ENCODE results near the gene ZCCHC3.
"Not testable (repeated sequence)": the region's sequence is repeated elsewhere in the genome, so short reads cannot be mapped to it uniquely, and the experiment has no call there.

ZCCHC3 gene

GRCh38 chr20:330233-331149 is 33.1 kb downstream of the ZCCHC3 start:
- DNase-seq (ENCODE audit: extremely low read depth, insufficient read length), result no peak
- peak; percentile 91 for TF ChIP-seq CTCF (IDR thresholded peaks at IDR 0.05; ENCODE audit: insufficient read depth, low read length, poor library complexity, severe bottlenecking)

DNA sequence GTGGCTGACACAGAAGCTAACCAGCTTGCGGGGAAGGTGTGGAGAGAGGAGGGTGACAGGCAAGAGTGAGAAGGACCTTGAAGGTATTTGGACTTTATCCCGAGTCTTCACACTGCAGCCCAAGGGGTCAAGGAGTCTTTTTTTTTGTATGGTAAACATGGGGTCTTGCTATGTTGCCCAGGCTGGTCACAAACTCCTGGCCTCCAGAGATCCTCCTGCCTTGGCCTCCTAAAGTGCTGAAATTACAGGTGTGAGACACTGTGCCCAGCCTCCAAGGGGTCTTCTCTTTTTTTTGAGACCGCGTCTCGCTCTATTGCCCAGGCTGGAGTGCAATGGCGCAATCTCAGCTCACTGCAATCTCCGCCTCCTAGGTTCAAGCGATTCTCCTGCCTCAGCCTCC is 37.2 kb downstream of the ZCCHC3 start:
- DNase-seq (ENCODE audit: extremely low read depth, insufficient read length), result no peak
- TF ChIP-seq CTCF (IDR thresholded peaks at IDR 0.05; ENCODE audit: insufficient read depth, low read length, poor library complexity, severe bottlenecking), result no peak
- H3K36me3 ChIP-seq (ENCODE audit: control insufficient read depth, insufficient read depth, low read length), result no peaks in the 10 kb centered on the region
- no peaks in the 10 kb centered on the region for H3K27me3 ChIP-seq (replicated peaks; ENCODE audit: control insufficient read depth, insufficient read depth, low read length)
- H3K4me3 ChIP-seq (replicated peaks; ENCODE audit: low read depth, low read length), result no peak overlapping the region

More at GRCh38 chr20:330233-331149, 33.1 kb downstream of the ZCCHC3 start:
- Histone ChIP-seq H3K36me3 (ENCODE audit: control insufficient read depth, insufficient read depth, low read length) (no peaks in the 10 kb centered on the region), H3K27me3 (replicated peaks; ENCODE audit: control insufficient read depth, insufficient read depth, low read length) (no peaks in the 10 kb centered on the region), H3K4me3 (replicated peaks; ENCODE audit: low read depth, low read length) (no peak overlapping the region)

DNA sequence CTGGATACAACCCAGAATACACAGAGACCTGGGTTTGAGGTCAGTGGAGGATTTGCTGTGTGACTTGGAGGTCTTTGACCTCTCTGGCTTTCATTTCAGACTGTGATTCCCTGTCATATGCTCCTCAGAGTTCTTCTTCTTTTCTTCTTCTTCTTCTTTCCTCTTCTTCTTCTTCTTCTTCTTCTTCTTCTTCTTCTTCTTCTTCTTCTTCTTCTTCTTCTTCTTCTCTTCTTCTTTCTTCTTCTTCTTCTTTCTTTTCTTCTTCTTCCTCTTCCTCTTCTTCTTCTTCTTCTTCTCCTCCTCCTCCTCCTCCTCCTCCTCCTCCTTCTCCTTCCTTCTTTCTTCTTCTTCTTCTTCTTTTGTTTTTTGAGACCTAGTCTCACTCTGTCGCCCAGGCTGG is 38.7 kb downstream of the ZCCHC3 start:
- DNase-seq (ENCODE audit: extremely low read depth, insufficient read length), result not testable (repeated sequence)

GRCh38 chr20:341682-342081 is 44.3 kb downstream of the ZCCHC3 start:
- Histone ChIP-seq H3K27me3 (replicated peaks; ENCODE audit: control insufficient read depth, insufficient read depth, low read length) (no peaks in the 10 kb centered on the region), H3K4me3 (replicated peaks; ENCODE audit: low read depth, low read length) (no peak overlapping the region), H3K36me3 (ENCODE audit: control insufficient read depth, insufficient read depth, low read length) (no peaks in the 10 kb centered on the region)
- no peak for TF ChIP-seq CTCF (IDR thresholded peaks at IDR 0.05; ENCODE audit: insufficient read depth, low read length, poor library complexity, severe bottlenecking)
- DNase-seq (ENCODE audit: extremely low read depth, insufficient read length), result no peak

More for the DNA sequence above, 38.7 kb downstream of the ZCCHC3 start:
- not testable (repeated sequence) for H3K36me3 ChIP-seq (ENCODE audit: control insufficient read depth, insufficient read depth, low read length); H3K27me3 ChIP-seq (replicated peaks; ENCODE audit: control insufficient read depth, insufficient read depth, low read length); H3K4me3 ChIP-seq (replicated peaks; ENCODE audit: low read depth, low read length)

- Histone ChIP-seq H3K36me3 (ENCODE audit: control insufficient read depth, insufficient read depth, low read length) (no peaks in the 10 kb centered on the region), H3K27me3 (replicated peaks; ENCODE audit: control insufficient read depth, insufficient read depth, low read length) (no peaks in the 10 kb centered on the region), H3K4me3 (replicated peaks; ENCODE audit: low read depth, low read length) (no peak overlapping the region)
- TF ChIP-seq CTCF (IDR thresholded peaks at IDR 0.05; ENCODE audit: insufficient read depth, low read length, poor library complexity, severe bottlenecking), result no peak
- no peak for DNase-seq (ENCODE audit: extremely low read depth, insufficient read length)
Measured at GRCh38 chr20:343107-343506, 45.7 kb downstream of the ZCCHC3 start.

DNA sequence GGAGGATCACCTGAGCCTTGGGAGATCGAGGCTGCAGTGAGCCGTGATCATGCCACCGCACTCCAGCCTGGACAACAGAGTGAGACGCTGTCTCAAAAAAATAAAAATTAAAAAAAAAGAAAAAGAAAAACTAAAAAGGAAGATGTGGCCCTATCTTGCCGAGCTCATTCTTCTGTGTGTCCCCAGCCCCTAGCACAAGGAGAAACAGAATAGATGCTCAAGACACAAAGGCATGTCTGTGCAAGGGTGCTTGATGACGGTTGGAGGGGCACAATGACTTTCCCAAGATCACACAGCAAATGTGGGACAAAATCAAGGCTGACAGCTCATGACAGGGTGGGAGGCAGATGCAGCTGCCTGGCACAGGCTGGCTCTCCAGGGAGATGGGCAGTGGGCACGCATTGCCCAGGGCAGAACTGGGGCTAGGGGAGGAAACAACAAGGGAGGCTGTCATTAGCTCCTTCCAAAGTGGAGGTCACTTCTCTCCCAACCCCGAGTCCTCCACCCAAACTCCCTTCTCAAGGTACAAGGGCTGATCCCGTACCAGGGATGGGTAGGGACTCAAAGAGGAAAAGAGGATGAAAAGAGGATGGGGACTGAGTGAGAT is 48.8 kb downstream of the ZCCHC3 start:
- Histone ChIP-seq H3K27me3 (replicated peaks; ENCODE audit: control insufficient read depth, insufficient read depth, low read length) (no peaks in the 10 kb centered on the region), H3K36me3 (ENCODE audit: control insufficient read depth, insufficient read depth, low read length) (no peaks in the 10 kb centered on the region), H3K4me3 (replicated peaks; ENCODE audit: low read depth, low read length) (peak overlapping the region; percentile 86)
- no peak for DNase-seq (ENCODE audit: extremely low read depth, insufficient read length)
- TF ChIP-seq CTCF (IDR thresholded peaks at IDR 0.05; ENCODE audit: insufficient read depth, low read length, poor library complexity, severe bottlenecking), result no peak

Measured in GM06990 (cell line).